ENCODE measurements around the gene ST7. TPM values are rescaled to one million over a fixed set of nuclear protein-coding genes. Genes with fewer than 3 reads are reported as not detected.

ST7 gene
- total RNA-seq, 1 donor from 2014 or later, result 8.3 TPM

DNA sequence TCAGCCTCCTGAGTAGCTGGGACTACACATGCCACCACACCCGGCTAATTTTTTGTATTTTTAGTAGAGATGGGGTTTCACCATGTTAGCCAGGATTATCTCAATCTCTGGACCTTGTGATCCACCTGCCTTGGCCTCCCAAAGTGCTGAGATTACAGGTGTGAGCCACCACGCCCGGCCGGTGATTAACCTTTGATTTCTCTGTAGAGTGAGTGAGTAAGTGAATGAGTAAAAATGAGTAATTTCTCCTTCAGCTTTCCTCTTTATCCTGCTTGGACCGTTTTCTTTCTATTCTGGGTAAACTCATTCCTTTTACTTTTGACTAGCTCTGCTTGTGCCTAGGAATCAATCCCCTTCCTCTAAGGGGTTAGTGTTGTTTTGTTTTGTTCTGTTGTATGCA is 36.8 kb downstream of the ST7 start:
- ChIA-PET POLR2A (no interaction called here), CTCF (interaction anchor here (1.6 to 11.4 kb wide), 3 partner anchors 9 to 132 kb away, joined by 3 to 225 read pairs (median 39); no protein-coding TSS in a partner anchor)
- Mint-ChIP-seq H3K36me3 (ENCODE audit: low read depth) (no peaks in the 10 kb centered on the region), H3K4me3 (no peak overlapping the region), H3K4me1 (no peaks in the 10 kb centered on the region), H3K9me3 (no peaks in the 10 kb centered on the region), H3K27ac (no peak overlapping the region), H3K27me3 (no peaks in the 10 kb centered on the region)
- TF ChIP-seq, protein P1, sequence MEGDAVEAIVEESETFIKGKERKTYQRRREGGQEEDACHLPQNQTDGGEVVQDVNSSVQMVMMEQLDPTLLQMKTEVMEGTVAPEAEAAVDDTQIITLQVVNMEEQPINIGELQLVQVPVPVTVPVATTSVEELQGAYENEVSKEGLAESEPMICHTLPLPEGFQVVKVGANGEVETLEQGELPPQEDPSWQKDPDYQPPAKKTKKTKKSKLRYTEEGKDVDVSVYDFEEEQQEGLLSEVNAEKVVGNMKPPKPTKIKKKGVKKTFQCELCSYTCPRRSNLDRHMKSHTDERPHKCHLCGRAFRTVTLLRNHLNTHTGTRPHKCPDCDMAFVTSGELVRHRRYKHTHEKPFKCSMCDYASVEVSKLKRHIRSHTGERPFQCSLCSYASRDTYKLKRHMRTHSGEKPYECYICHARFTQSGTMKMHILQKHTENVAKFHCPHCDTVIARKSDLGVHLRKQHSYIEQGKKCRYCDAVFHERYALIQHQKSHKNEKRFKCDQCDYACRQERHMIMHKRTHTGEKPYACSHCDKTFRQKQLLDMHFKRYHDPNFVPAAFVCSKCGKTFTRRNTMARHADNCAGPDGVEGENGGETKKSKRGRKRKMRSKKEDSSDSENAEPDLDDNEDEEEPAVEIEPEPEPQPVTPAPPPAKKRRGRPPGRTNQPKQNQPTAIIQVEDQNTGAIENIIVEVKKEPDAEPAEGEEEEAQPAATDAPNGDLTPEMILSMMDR (IDR thresholded peaks at IDR 0.05), result no peak
- ATAC-seq (ENCODE audit: low read depth) (no peak), DNase-seq (no peak)
- intact Hi-C loops (cut with micrococcal nuclease), result no loop called here

DNA sequence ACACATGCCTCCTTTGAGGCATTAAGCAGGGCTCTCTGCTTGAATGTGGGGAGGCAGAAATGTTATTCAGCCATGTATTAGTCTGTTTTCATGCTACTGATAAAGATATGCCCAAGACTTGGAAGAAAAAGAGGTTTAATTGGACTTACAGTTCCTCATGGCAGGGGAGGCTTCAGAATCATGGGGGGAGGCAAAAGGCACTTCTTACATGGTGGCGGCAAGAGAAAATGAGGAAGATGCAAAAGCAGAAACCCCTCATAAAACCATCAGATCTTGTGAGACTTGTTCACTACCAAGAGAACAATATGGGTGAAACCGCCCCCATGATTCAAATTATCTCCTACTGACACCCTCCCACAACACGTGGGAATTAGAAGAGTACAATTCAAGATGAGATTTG is 37.9 kb downstream of the ST7 start:
- Mint-ChIP-seq H3K27ac (no peak overlapping the region), H3K9me3 (no peaks in the 10 kb centered on the region), H3K4me3 (no peak overlapping the region), H3K36me3 (ENCODE audit: low read depth) (no peaks in the 10 kb centered on the region), H3K27me3 (no peaks in the 10 kb centered on the region), H3K4me1 (no peaks in the 10 kb centered on the region)
- DNase-seq (no peak), ATAC-seq (ENCODE audit: low read depth) (no peak)
- TF ChIP-seq, protein P1 (IDR thresholded peaks at IDR 0.05), result no peak
- ChIA-PET POLR2A (no interaction called here), CTCF (interaction anchor here (0.6 to 11.4 kb wide), 2 partner anchors 131 to 1104 kb away, joined by 3 to 225 read pairs; no protein-coding TSS in a partner anchor)
- intact Hi-C loops (cut with micrococcal nuclease), result no loop called here

DNA sequence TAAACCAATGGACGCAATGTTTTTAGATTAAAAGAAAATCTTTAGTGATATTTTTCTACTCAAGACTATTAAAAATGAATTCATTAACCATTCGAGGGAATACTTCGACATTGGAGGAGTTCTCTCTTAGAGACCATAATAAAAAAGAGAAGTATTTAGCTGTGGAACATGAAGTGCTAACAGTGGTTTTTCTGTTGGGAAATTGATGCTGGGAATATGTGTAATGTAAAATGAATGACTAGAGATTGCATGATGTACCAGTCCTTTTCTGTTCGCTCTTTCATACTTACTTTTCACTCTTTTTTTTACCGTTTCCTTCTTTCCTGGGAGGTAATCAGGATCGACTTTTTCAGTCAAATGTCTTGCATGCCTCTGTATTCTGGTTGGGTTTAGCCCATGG is 41.3 kb downstream of the ST7 start:
- POLR2A ChIA-PET, result no interaction called here
- H3K4me1 Mint-ChIP-seq, result no peaks in the 10 kb centered on the region
- no peak overlapping the region for H3K4me3 Mint-ChIP-seq
- DNase-seq (no peak), ATAC-seq (ENCODE audit: low read depth) (no peak)
- H3K36me3 Mint-ChIP-seq (ENCODE audit: low read depth), result no peaks in the 10 kb centered on the region
- CTCF ChIA-PET, result interaction anchor here (2.1 kb wide), 1 partner anchor 9 kb away, joined by 10 read pairs; no protein-coding TSS in a partner anchor
- no peaks in the 10 kb centered on the region for H3K9me3 Mint-ChIP-seq
- H3K27ac Mint-ChIP-seq, result no peak overlapping the region
- intact Hi-C loops (cut with micrococcal nuclease), result no loop called here
- TF ChIP-seq, protein P1 (IDR thresholded peaks at IDR 0.05), result no peak
- no peaks in the 10 kb centered on the region for H3K27me3 Mint-ChIP-seq

DNA sequence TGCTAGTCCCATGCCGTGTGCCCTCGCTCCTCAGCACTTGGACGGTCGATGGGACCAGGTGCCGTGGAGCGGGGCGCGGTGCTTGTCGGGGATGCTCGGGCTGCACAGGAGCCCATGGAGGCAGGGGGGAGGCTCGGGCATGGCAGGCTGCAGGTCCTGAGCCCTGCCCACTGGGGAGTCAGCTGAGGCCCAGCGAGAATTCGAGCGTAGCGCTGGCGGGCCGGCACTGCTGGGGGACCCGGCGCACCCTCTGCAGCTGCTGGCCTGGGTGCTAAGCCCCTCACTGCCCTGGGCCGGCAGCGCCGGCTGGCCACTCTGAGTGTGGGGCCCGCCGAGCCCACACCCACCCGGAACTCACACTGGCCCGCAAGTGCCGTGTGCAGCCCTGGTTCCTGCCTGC is 44.7 kb downstream of the ST7 start:
- H3K9me3 Mint-ChIP-seq, result no peaks in the 10 kb centered on the region
- H3K4me1 Mint-ChIP-seq, result no peaks in the 10 kb centered on the region
- no peak for ATAC-seq (ENCODE audit: low read depth)
- intact Hi-C loops (cut with micrococcal nuclease), result no loop called here
- TF ChIP-seq, protein P1 (IDR thresholded peaks at IDR 0.05), result no peak
- no peak overlapping the region for H3K4me3 Mint-ChIP-seq
- ChIA-PET CTCF (no interaction called here), POLR2A (no interaction called here)
- H3K36me3 Mint-ChIP-seq (ENCODE audit: low read depth), result no peaks in the 10 kb centered on the region
- H3K27me3 Mint-ChIP-seq, result no peaks in the 10 kb centered on the region
- H3K27ac Mint-ChIP-seq, result no peak overlapping the region
- DNase-seq, result no peak

DNA sequence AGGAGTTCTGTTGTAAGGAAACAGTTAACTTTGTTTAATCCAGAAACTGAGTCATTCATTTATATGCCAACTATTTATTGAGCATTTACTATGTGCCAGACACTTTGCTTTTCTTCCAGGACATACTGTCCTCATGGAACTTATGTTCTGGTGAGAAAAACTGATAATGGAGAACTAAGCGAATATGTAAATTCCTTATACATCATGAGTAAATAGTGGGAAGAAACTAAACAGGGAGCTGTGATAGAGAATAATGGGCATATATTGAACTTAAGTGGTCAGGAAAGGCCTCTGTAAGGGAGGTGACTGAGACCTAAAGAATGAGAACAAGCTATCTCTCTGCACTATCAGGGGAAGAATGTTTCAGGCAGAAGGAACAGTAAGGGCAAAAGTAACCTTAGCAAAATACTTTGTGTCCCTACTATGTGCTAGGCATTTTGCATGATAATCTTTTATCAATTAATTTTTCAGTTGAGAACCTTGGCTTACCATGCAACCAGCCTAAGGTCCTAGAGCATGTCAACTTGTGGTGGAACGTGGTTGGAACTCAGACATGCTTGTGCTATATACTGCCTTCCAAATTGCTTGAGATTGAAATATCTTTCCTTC is 45.4 kb downstream of the ST7 start:
- Mint-ChIP-seq H3K9me3 (no peaks in the 10 kb centered on the region), H3K4me1 (no peaks in the 10 kb centered on the region), H3K36me3 (ENCODE audit: low read depth) (no peaks in the 10 kb centered on the region), H3K27me3 (no peaks in the 10 kb centered on the region), H3K27ac (no peak overlapping the region), H3K4me3 (no peak overlapping the region)
- POLR2A ChIA-PET, result no interaction called here
- ATAC-seq (ENCODE audit: low read depth) (no peak), DNase-seq (no peak)
- intact Hi-C loops (cut with micrococcal nuclease), result no loop called here
- TF ChIP-seq, protein P1 (IDR thresholded peaks at IDR 0.05), result no peak
- CTCF ChIA-PET, result no interaction called here
